K562 (cell line): ENCODE measurements around the gene ZNF234. TPM values are rescaled to one million over a fixed set of nuclear protein-coding genes. Genes with fewer than 3 reads are reported as not detected.

Experiments used
- ARHGAP35 ChIP-seq: fragments of 450-650 bp; IDR thresholded peaks from 2 replicates; pipeline ENCODE4 v1.6.1; 2018; ENCODE audit not compliant: partially characterized antibody
- ATF1 ChIP-seq, 2 experiments: fragments of 450-650 bp in 1 of 2; IDR thresholded peaks; 2 replicates each; pipeline ENCODE4 v1.6.1; 2016; ENCODE audit warnings: missing compliant biosample characterization in 1 of 2, missing genetic modification characterization in 1 of 2
- NEUROD1 ChIP-seq: fragments of 150-350 bp; IDR thresholded peaks from 2 replicates; pipeline ENCODE4 v1.6.1; 2014; ENCODE audit warnings: borderline replicate concordance, low read length, low read depth; ENCODE audit not compliant: partially characterized antibody
- SNRNP70 ChIP-seq: fragments of 200-400 bp; formaldehyde crosslinking; optimal IDR thresholded peaks from 2 replicates; pipeline ENCODE3; 2017; ENCODE audit warnings: low read depth, low read length
- SPI1 ChIP-seq: IDR thresholded peaks from 2 replicates; pipeline ENCODE4 v1.6.1; 2011; ENCODE audit warnings: low read depth, low read length, control low read depth, borderline replicate concordance
- SRSF3 ChIP-seq: fragments of 200-400 bp; formaldehyde crosslinking; IDR thresholded peaks from 2 replicates; pipeline ENCODE4 v1.6.1; 2016; ENCODE audit warnings: mild to moderate bottlenecking, low read length, moderate library complexity; ENCODE audit not compliant: insufficient read depth
- TAF15 ChIP-seq: fragments of 200-400 bp; formaldehyde crosslinking; IDR thresholded peaks from 2 replicates; pipeline ENCODE4 v1.6.1; 2017; ENCODE audit warnings: mild to moderate bottlenecking, low read depth, low read length, moderate library complexity
- TCF3 ChIP-seq: sonication (generic); formaldehyde crosslinking; IDR thresholded peaks from 2 replicates; pipeline ENCODE4 v1.4.0; 2020; ENCODE audit warnings: mild to moderate bottlenecking, missing genetic modification reagents
- ZNF232 ChIP-seq: sonication (generic); formaldehyde crosslinking; IDR thresholded peaks from 2 replicates; pipeline ENCODE4 v1.8.0; 2022; ENCODE audit warnings: mild to moderate bottlenecking, missing genetic modification reagents
- ZNF239 ChIP-seq: fragments of 250-450 bp; sonication (Bioruptor Pico); IDR thresholded peaks from 2 replicates; pipeline ENCODE4 v1.4.0; 2020; ENCODE audit warnings: mild to moderate bottlenecking
- ZNF507 ChIP-seq: conservative IDR thresholded peaks from 2 replicates; pipeline ENCODE4 v1.6.1; 2017; ENCODE audit warnings: missing genetic modification characterization, missing compliant biosample characterization
- ZNF644 ChIP-seq: fragments of 200-800 bp; sonication (Bioruptor generic); IDR thresholded peaks from 2 replicates; pipeline ENCODE4 v1.6.1; 2016; ENCODE audit warnings: low read depth, missing genetic modification characterization, missing compliant biosample characterization
- polyA plus RNA-seq, 8 experiments: library from polyadenylated mRNA; depleted of rRNA in 4 of 8; stranded (reverse) in 5 of 8; unstranded in 3 of 8; fragments of >200 nt; fragmentation: Nextera tagmentation in 2 of 8; fragmentation: Illumina TruSeq in 1 of 8; extraction: Ambion mirVana in 2 of 8; extraction: Trizol in 1 of 8; gene quantifications; 2 replicates each; pipeline versions ENCODE4 v1.2.1 to v1.2.3, GENCODE V29; 2011 to 2014; ENCODE audit warnings: inconsistent platforms in 1 of 8, missing spikeins in 1 of 8
- total RNA-seq, 7 experiments: library from RNA; depleted of rRNA in 6 of 7; stranded (reverse); fragments of >200 nt in 6 of 7; fragmentation: Illumina TruSeq in 2 of 7; extraction: Trizol in 2 of 7; gene quantifications; 2 replicates each; pipeline versions ENCODE4 v1.2.1 to v1.2.3, GENCODE V29; 2011 to 2021; ENCODE audit warnings: low replicate concordance in 1 of 7
- TF ChIP-seq, protein P1 (sequence below): fragments of 250-450 bp; sonication (Bioruptor Pico); IDR thresholded peaks from 2 replicates; pipeline ENCODE4 v1.8.0; 2021; ENCODE audit warnings: borderline replicate concordance, mild to moderate bottlenecking, moderate library complexity; ENCODE audit not compliant: poor library complexity, severe bottlenecking
- TF ChIP-seq, protein P2 (sequence below): fragments of 450-650 bp; formaldehyde crosslinking; IDR thresholded peaks from 2 replicates; pipeline ENCODE4 v1.4.0; 2020; ENCODE audit warnings: mild to moderate bottlenecking
- TF ChIP-seq, protein P3 (sequence below): fragments of 450-650 bp; IDR thresholded peaks from 2 replicates; pipeline ENCODE4 v1.6.1; 2016; ENCODE audit warnings: mild to moderate bottlenecking
- TF ChIP-seq, protein P4 (sequence below): fragments of 250-450 bp; sonication (Bioruptor Pico); IDR thresholded peaks from 2 replicates; pipeline ENCODE4 v1.5.0; 2020; ENCODE audit warnings: mild to moderate bottlenecking, borderline replicate concordance
- TF ChIP-seq, protein P5 (sequence below): fragments of 450-650 bp; formaldehyde crosslinking; IDR thresholded peaks from 2 replicates; pipeline ENCODE4 v1.4.0; 2020; ENCODE audit warnings: mild to moderate bottlenecking, moderate library complexity
- TF ChIP-seq, protein P6 (sequence below), 2 experiments: fragments of 250-450 bp in 1 of 2; fragments of 450-650 bp in 1 of 2; sonication (Bioruptor Pico) in 1 of 2; IDR thresholded peaks; 2 replicates each; pipeline versions ENCODE4 v1.6.1 to v1.8.0; 2016 to 2021; ENCODE audit warnings: mild to moderate bottlenecking in 2 of 2, moderate library complexity in 2 of 2, missing compliant biosample characterization in 1 of 2, missing genetic modification characterization in 1 of 2

The ZNF234 gene
- total and polyA plus RNA-seq, 9 of the 15 experiments (the other 6 are each of a cell fraction or from before 2014, with no cell fraction given): 0.82 to 2.9 (median 1.5) TPM

DNA sequence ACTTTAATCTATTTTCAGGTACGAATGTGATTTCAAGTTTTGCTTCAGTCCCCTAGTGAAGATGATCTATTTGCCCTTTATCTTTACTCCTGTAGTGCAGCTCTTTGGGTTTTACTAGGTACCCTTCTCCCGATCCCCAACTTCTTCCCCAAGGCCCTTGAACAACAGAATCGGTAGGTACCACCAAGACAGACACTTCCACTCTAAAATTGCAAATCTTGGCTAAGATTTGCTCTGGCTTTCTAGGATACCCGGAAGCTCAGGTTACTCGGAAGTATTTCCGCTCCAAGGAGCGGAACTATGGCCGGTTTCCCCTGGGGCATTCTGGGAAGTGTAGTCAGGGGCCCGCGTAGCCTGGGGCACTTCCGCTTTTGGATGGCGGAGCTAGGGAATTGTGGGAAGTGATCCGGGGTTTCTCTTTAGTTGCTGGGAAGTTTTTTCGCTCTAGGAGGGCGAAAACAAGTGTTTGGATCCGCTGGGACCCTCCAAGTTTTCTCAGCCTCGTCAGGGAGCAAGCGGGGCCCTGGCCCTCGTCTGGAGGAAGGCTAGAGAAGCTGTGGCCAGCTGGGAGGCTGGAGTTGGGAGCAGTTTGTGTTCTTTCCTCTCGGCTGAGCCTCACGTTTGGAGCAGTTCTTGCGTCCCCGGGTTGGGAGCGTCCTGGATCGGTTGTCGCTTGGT lies 65.9 kb downstream of the ZNF234 start (continued):
- TF ChIP-seq, protein P1, sequence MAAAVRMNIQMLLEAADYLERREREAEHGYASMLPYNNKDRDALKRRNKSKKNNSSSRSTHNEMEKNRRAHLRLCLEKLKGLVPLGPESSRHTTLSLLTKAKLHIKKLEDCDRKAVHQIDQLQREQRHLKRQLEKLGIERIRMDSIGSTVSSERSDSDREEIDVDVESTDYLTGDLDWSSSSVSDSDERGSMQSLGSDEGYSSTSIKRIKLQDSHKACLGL (CRISPR knock-in tag): no peak
- TF ChIP-seq ZNF644: peak; percentile 81
- TF ChIP-seq NEUROD1: no peak
- no peak for TF ChIP-seq ZNF232 (CRISPR knock-in tag)
- TF ChIP-seq, protein P2, sequence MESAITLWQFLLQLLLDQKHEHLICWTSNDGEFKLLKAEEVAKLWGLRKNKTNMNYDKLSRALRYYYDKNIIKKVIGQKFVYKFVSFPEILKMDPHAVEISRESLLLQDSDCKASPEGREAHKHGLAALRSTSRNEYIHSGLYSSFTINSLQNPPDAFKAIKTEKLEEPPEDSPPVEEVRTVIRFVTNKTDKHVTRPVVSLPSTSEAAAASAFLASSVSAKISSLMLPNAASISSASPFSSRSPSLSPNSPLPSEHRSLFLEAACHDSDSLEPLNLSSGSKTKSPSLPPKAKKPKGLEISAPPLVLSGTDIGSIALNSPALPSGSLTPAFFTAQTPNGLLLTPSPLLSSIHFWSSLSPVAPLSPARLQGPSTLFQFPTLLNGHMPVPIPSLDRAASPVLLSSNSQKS (CRISPR knock-in tag): no peak
- TF ChIP-seq, protein P3, sequence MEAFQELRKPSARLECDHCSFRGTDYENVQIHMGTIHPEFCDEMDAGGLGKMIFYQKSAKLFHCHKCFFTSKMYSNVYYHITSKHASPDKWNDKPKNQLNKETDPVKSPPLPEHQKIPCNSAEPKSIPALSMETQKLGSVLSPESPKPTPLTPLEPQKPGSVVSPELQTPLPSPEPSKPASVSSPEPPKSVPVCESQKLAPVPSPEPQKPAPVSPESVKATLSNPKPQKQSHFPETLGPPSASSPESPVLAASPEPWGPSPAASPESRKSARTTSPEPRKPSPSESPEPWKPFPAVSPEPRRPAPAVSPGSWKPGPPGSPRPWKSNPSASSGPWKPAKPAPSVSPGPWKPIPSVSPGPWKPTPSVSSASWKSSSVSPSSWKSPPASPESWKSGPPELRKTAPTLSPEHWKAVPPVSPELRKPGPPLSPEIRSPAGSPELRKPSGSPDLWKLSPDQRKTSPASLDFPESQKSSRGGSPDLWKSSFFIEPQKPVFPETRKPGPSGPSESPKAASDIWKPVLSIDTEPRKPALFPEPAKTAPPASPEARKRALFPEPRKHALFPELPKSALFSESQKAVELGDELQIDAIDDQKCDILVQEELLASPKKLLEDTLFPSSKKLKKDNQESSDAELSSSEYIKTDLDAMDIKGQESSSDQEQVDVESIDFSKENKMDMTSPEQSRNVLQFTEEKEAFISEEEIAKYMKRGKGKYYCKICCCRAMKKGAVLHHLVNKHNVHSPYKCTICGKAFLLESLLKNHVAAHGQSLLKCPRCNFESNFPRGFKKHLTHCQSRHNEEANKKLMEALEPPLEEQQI: no peak
- no peak for TF ChIP-seq ARHGAP35
- no peak for TF ChIP-seq SNRNP70
- TF ChIP-seq, protein P4, sequence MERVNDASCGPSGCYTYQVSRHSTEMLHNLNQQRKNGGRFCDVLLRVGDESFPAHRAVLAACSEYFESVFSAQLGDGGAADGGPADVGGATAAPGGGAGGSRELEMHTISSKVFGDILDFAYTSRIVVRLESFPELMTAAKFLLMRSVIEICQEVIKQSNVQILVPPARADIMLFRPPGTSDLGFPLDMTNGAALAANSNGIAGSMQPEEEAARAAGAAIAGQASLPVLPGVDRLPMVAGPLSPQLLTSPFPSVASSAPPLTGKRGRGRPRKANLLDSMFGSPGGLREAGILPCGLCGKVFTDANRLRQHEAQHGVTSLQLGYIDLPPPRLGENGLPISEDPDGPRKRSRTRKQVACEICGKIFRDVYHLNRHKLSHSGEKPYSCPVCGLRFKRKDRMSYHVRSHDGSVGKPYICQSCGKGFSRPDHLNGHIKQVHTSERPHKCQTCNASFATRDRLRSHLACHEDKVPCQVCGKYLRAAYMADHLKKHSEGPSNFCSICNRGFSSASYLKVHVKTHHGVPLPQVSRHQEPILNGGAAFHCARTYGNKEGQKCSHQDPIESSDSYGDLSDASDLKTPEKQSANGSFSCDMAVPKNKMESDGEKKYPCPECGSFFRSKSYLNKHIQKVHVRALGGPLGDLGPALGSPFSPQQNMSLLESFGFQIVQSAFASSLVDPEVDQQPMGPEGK (CRISPR knock-in tag): no peak
- no peak for TF ChIP-seq ZNF507 (tag)
- TF ChIP-seq TCF3 (CRISPR knock-in tag): no peak
- TF ChIP-seq SPI1: peak; percentile 99
- no peak for TF ChIP-seq TAF15
- no peak for TF ChIP-seq SRSF3
- TF ChIP-seq, protein P5, sequence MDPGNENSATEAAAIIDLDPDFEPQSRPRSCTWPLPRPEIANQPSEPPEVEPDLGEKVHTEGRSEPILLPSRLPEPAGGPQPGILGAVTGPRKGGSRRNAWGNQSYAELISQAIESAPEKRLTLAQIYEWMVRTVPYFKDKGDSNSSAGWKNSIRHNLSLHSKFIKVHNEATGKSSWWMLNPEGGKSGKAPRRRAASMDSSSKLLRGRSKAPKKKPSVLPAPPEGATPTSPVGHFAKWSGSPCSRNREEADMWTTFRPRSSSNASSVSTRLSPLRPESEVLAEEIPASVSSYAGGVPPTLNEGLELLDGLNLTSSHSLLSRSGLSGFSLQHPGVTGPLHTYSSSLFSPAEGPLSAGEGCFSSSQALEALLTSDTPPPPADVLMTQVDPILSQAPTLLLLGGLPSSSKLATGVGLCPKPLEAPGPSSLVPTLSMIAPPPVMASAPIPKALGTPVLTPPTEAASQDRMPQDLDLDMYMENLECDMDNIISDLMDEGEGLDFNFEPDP (CRISPR knock-in tag): no peak
- TF ChIP-seq ATF1 (CRISPR knock-in tag; IDR thresholded peaks at IDR 0.05): no peak
- peak; percentile 75 for TF ChIP-seq ATF1 (tag; IDR thresholded peaks at IDR 0.05)
- TF ChIP-seq, protein P6, sequence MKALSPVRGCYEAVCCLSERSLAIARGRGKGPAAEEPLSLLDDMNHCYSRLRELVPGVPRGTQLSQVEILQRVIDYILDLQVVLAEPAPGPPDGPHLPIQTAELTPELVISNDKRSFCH (CRISPR knock-in tag; IDR thresholded peaks at IDR 0.05): no peak
- TF ChIP-seq, protein P6 (tag; IDR thresholded peaks at IDR 0.05): peak; percentile 45; the same call in 1 of the 2 replicates
- no peak for TF ChIP-seq ZNF239 (CRISPR knock-in tag)
